ENCODE data around the gene ABCG1.

The ABCG1 gene

DNA sequence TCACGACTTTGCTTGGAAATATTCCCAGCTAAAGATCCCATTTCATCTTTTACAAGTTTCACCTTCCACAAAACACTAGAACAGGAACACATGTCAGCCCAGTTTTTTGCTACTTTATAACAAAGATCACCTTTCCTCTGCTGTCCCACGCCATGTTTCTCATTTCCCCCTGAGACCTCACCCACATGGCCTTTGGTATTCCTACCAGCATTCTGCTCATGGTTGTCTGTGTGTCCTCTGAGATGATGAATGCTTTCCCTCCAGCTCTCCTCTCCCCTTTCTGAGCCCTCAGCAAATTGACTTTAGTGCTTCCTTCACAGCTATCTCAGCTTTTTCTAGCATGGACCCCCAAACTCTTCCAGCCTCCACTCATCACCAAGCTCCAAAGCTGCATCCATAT lies 32.3 kb upstream of the ABCG1 start:
- DNase-seq (ENCODE audit: low spot score), result no peak
- ChIA-PET POLR2A (ENCODE audit: low non-redundant PET) (no interaction called here), CTCF (interaction anchor here (0.7 kb wide), 1 partner anchor 8 kb away, joined by 3 read pairs; no protein-coding TSS in a partner anchor)
- TF ChIP-seq, protein P1, sequence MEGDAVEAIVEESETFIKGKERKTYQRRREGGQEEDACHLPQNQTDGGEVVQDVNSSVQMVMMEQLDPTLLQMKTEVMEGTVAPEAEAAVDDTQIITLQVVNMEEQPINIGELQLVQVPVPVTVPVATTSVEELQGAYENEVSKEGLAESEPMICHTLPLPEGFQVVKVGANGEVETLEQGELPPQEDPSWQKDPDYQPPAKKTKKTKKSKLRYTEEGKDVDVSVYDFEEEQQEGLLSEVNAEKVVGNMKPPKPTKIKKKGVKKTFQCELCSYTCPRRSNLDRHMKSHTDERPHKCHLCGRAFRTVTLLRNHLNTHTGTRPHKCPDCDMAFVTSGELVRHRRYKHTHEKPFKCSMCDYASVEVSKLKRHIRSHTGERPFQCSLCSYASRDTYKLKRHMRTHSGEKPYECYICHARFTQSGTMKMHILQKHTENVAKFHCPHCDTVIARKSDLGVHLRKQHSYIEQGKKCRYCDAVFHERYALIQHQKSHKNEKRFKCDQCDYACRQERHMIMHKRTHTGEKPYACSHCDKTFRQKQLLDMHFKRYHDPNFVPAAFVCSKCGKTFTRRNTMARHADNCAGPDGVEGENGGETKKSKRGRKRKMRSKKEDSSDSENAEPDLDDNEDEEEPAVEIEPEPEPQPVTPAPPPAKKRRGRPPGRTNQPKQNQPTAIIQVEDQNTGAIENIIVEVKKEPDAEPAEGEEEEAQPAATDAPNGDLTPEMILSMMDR (conservative IDR thresholded peaks at IDR 0.05; ENCODE audit: low read depth), result no peak
- no peak overlapping the region for H3K27ac ChIP-seq

- POLR2A ChIA-PET (ENCODE audit: low non-redundant PET), result no interaction called here
- TF ChIP-seq, protein P1 (conservative IDR thresholded peaks at IDR 0.05; ENCODE audit: low read depth), result no peak
- no peak overlapping the region for H3K27ac ChIP-seq
- CTCF ChIA-PET, result no interaction called here
- no peak for DNase-seq (ENCODE audit: low spot score)
Observed at GRCh38 chr21:42187976-42188653, 30.8 kb upstream of the ABCG1 start.

GRCh38 chr21:42188663-42189062 lies 30.3 kb upstream of the ABCG1 start:
- DNase-seq (ENCODE audit: low spot score), result no peak
- ChIA-PET CTCF (interaction anchor here (0.6 kb wide), 1 partner anchor 140 kb away, joined by 4 read pairs; no protein-coding TSS in a partner anchor), POLR2A (ENCODE audit: low non-redundant PET) (no interaction called here)
- no peak overlapping the region for H3K27ac ChIP-seq
- TF ChIP-seq, protein P1 (conservative IDR thresholded peaks at IDR 0.05; ENCODE audit: low read depth), result no peak

GRCh38 chr21:42189431-42189830 lies 29.5 kb upstream of the ABCG1 start:
- CTCF ChIA-PET, result interaction anchor here (0.6 kb wide), 1 partner anchor 141 kb away, joined by 4 read pairs; no protein-coding TSS in a partner anchor
- POLR2A ChIA-PET (ENCODE audit: low non-redundant PET), result no interaction called here
- no peak overlapping the region for H3K27ac ChIP-seq

GRCh38 chr21:42189860-42190485 lies 29.0 kb upstream of the ABCG1 start:
- no peak for DNase-seq (ENCODE audit: low spot score)
- 0 out of 2 replicates have a peak overlapping the region, but pooled peaks have one; percentile 3 for H3K27ac ChIP-seq
- TF ChIP-seq, protein P1 (conservative IDR thresholded peaks at IDR 0.05; ENCODE audit: low read depth), result no peak
- POLR2A ChIA-PET (ENCODE audit: low non-redundant PET), result no interaction called here
- CTCF ChIA-PET, result interaction anchor here (0.5 kb wide), 1 partner anchor 276 kb away, joined by 4 read pairs; no protein-coding TSS in a partner anchor

More at GRCh38 chr21:42189431-42189830, 29.5 kb upstream of the ABCG1 start:
- DNase-seq (ENCODE audit: low spot score), result no peak
- TF ChIP-seq, protein P1 (conservative IDR thresholded peaks at IDR 0.05; ENCODE audit: low read depth), result no peak

- POLR2A ChIA-PET (ENCODE audit: low non-redundant PET), result no interaction called here
- CTCF ChIA-PET, result interaction anchor here (0.5 to 1.2 kb wide), 2 partner anchors 19 to 276 kb away, joined by 3 to 4 read pairs; no protein-coding TSS in a partner anchor
Observed at GRCh38 chr21:42190486-42190863, 28.5 kb upstream of the ABCG1 start.

More at GRCh38 chr21:42190486-42190863, 28.5 kb upstream of the ABCG1 start:
- DNase-seq (ENCODE audit: low spot score), result no peak
- H3K27ac ChIP-seq, result 0 out of 2 replicates have a peak overlapping the region, but pooled peaks have one; percentile 3
- TF ChIP-seq, protein P1 (conservative IDR thresholded peaks at IDR 0.05; ENCODE audit: low read depth), result no peak

Data from RWPE1 (cell line).